Small intestine (tissue), 7 donors: Measurements from ENCODE around the gene CEP78. TPM values are rescaled to one million over a fixed set of nuclear protein-coding genes. Genes with fewer than 3 reads are reported as not detected.

ENCODE experiments used
- DNase-seq, 2 donors: peaks; one replicate each; pipeline versions ENCODE4 v3.0.0 to v3.0.0-alpha.2; 2013
- FAIRE-seq: peaks from 2 replicates; lab custom pipeline; 2012; peaks lifted over from hg19 to GRCh38; lab: Jason Lieb, UNC
- H3K27ac ChIP-seq, 3 donors: one replicate each; pipeline ENCODE4 v1.5.1; 2013; ENCODE audit warnings: low read length in 2 of 3, mild to moderate bottlenecking in 2 of 3, control low read depth in 1 of 3, inconsistent platforms in 1 of 3, low read depth in 1 of 3, moderate library complexity in 1 of 3
- H3K27me3 ChIP-seq, 3 donors: one replicate each; pipeline ENCODE4 v1.6.1; 2013; ENCODE audit warnings: low read length in 3 of 3, inconsistent platforms in 1 of 3; ENCODE audit not compliant: control insufficient read depth in 3 of 3, insufficient read depth in 3 of 3
- H3K36me3 ChIP-seq, 3 donors: one replicate each; pipeline ENCODE4 v1.6.1; 2013; ENCODE audit warnings: low read length in 3 of 3, inconsistent platforms in 1 of 3, low read depth in 1 of 3, mild to moderate bottlenecking in 1 of 3, moderate library complexity in 1 of 3; ENCODE audit not compliant: control insufficient read depth in 3 of 3, insufficient read depth in 2 of 3
- H3K4me1 ChIP-seq, 3 donors: one replicate each; pipeline ENCODE4 v1.6.1; 2013; ENCODE audit warnings: low read length in 2 of 3, inconsistent platforms in 1 of 3, low read depth in 1 of 3, mild to moderate bottlenecking in 1 of 3, moderate library complexity in 1 of 3; ENCODE audit not compliant: control insufficient read depth in 3 of 3, insufficient read depth in 2 of 3
- H3K4me3 ChIP-seq, 3 donors: one replicate each; pipeline ENCODE4 v1.5.1; 2013; ENCODE audit warnings: low read length in 3 of 3, control low read depth in 1 of 3, inconsistent platforms in 1 of 3, low read depth in 1 of 3, mild to moderate bottlenecking in 1 of 3, moderate library complexity in 1 of 3
- H3K9me3 ChIP-seq, 2 donors: one replicate each; pipeline ENCODE4 v1.6.1; 2013; ENCODE audit warnings: low read depth in 1 of 2, low read length in 1 of 2; ENCODE audit not compliant: control insufficient read depth in 2 of 2, insufficient read depth in 1 of 2
- WGBS, 3 donors: extraction: QIAGEN DNeasy Blood & Tissue Kit; methylation state at CpG; one replicate each; pipeline ENCODE4 v1.1.7; 2013; 5-methylcytosine and 5-hydroxymethylcytosine counted together
- polyA plus RNA-seq, 4 donors: library from polyadenylated mRNA; stranded (reverse) in 3 of 4; unstranded in 1 of 4; fragments of 200-250 nt in 3 of 4; fragments of 120-200 nt in 1 of 4; gene quantifications; one replicate each; pipeline versions ENCODE4 v1.2.1 to v1.2.3, GENCODE V29; 2013
- donor health status: healthy with polysubstance abuse.
- donor health status: control.
- donor health status: control.
- donor health status: Bipolar disorder and iron deficiency.
- donor health status: healthy.

CEP78 gene
- polyA plus RNA-seq, 4 donors, result 0.81 to 14.9 (median 5.7) TPM

GRCh38 chr9:78262655-78263054, 26.8 kb downstream of the CEP78 start:
- Histone ChIP-seq H3K4me1 (no peaks in the 10 kb centered on the region), H3K27ac (no peak overlapping the region), H3K4me3 (no peak overlapping the region), H3K36me3 (peaks cover 0 to 4% (median 2%) of the 10 kb centered on the region in 3 donors), H3K27me3 (no peaks in the 10 kb centered on the region), H3K9me3 (no peaks in the 10 kb centered on the region)
- 55 to 71% (median 59%) methylated on average over 2 of the region's 2 CpGs for WGBS, 3 donors
- FAIRE-seq (no peak), DNase-seq (no peak)

DNA sequence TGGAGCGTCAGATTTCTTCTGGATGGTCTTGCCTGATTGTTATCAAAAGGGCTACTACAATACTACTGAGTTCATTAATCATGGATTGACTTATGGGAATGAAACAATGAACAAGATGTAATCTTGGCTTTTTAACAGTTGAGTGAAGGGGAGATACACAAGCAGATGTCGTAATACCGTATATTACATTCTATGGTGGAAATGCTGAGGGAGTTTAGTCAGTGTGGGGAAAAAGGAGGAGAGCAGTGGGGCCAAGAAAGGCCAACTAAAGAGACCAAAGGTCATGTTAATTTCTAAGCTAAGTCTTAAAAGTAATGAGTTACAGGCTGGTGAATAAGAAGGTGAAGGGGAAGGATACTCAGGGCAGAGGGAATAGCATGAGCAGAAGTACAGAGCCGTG, 32.0 kb downstream of the CEP78 start:
- WGBS, 3 donors, result 94 to 96% (median 96%) methylated on average over 4 of the region's 4 CpGs
- no peaks in the 10 kb centered on the region for H3K9me3 ChIP-seq
- H3K27ac ChIP-seq, result no peak overlapping the region
- no peak overlapping the region for H3K4me3 ChIP-seq
- DNase-seq (no peak), FAIRE-seq (no peak)
- H3K27me3 ChIP-seq, result no peaks in the 10 kb centered on the region
- H3K4me1 ChIP-seq, result no peaks in the 10 kb centered on the region
- peaks cover 1 to 4% (median 2%) of the 10 kb centered on the region in 3 donors for H3K36me3 ChIP-seq

GRCh38 chr9:78269784-78270183, 33.9 kb downstream of the CEP78 start:
- FAIRE-seq, result no peak
- no peak overlapping the region for H3K4me3 ChIP-seq
- H3K27me3 ChIP-seq, result no peaks in the 10 kb centered on the region
- no peaks in the 10 kb centered on the region for H3K9me3 ChIP-seq
- DNase-seq, result no peak
- H3K4me1 ChIP-seq, result no peaks in the 10 kb centered on the region
- H3K27ac ChIP-seq, result no peak overlapping the region
- peaks cover 1 to 4% (median 2%) of the 10 kb centered on the region in 3 donors for H3K36me3 ChIP-seq

DNA sequence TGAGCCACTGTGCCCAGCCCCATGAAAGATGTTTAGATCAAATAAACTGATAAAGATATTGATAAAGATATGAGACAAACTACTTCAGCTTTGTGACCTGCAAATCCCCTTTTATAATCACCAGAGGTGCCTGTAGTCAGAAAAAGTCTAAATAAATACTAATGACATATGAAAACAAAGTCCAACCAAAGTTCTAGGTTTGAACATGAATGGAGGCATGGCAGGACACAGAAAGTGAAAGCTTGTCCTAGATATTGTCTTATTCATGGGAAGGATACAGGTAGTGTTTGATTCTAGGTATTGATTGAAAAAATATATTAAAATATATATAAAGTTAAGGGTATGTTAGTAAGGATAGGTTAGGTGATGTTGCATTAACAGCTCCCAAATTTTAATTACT, 36.4 kb downstream of the CEP78 start:
- FAIRE-seq (no peak), DNase-seq (no peak)
- H3K9me3 ChIP-seq, result no peaks in the 10 kb centered on the region
- no peak overlapping the region for H3K27ac ChIP-seq
- H3K27me3 ChIP-seq, result no peaks in the 10 kb centered on the region
- H3K4me1 ChIP-seq, result no peaks in the 10 kb centered on the region
- peaks cover 0 to 1% (median 0%) of the 10 kb centered on the region in 3 donors for H3K36me3 ChIP-seq
- H3K4me3 ChIP-seq, result no peak overlapping the region

- DNase-seq, result no peak
- Histone ChIP-seq H3K4me3 (no peak overlapping the region), H3K9me3 (no peaks in the 10 kb centered on the region), H3K4me1 (no peaks in the 10 kb centered on the region), H3K36me3 (peaks cover 0 to 1% (median 0%) of the 10 kb centered on the region in 3 donors), H3K27me3 (no peaks in the 10 kb centered on the region), H3K27ac (no peak overlapping the region)
- FAIRE-seq, result no peak
- 94 to 95% (median 94%) methylated on average over 3 of the region's 3 CpGs for WGBS, 3 donors
These were observed 37.9 kb downstream of the CEP78 start for GRCh38 chr9:78273761-78274160.

DNA sequence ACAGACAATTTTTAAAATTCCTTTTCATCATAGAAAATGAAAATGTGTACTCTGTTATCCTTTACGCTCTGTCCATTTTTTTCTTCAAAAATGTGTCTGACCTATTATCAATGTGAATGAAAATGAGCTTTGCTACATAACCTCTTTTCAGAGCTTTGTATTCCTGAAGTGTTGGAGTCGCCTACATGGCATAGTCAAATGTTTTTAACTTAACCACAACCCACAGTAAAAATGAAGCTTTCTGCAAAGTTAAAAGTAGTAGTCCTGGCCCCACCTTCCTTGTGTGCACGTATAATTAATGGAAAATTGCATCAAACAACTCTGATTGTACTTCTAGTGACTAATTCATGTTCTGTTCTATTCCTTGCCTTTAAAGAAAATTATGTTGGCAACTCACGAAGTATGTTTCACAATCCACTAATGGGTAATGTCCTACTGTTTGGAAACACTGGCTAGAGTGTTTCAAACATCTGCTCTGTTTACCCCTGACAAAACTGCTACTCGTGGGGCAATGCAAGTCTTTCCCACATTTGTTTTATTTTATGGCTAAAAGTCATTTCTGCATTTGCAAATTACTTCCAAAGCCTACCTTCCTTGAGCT, 42.4 kb downstream of the CEP78 start:
- WGBS, 3 donors, result 64 to 66% (median 65%) methylated on average over 5 of the region's 5 CpGs
- Histone ChIP-seq H3K4me3 (no peak overlapping the region), H3K4me1 (peaks cover 0 to 3% (median 0%) of the 10 kb centered on the region in 3 donors), H3K27ac (no peak overlapping the region), H3K27me3 (no peaks in the 10 kb centered on the region), H3K9me3 (no peaks in the 10 kb centered on the region), H3K36me3 (no peaks in the 10 kb centered on the region)
- DNase-seq (no peak), FAIRE-seq (no peak)

- FAIRE-seq, result no peak
- no peaks in the 10 kb centered on the region for H3K27me3 ChIP-seq
- no peaks in the 10 kb centered on the region for H3K9me3 ChIP-seq
- H3K27ac ChIP-seq, result no peak overlapping the region
- WGBS, 3 donors, result 50 to 80% (median 74%) methylated on average over 1 of the region's 1 CpG
- H3K4me1 ChIP-seq, result peaks cover 0 to 3% (median 0%) of the 10 kb centered on the region in 3 donors
- no peaks in the 10 kb centered on the region for H3K36me3 ChIP-seq
- H3K4me3 ChIP-seq, result no peak overlapping the region
- no peak for DNase-seq
These were observed 42.9 kb downstream of the CEP78 start for GRCh38 chr9:78278801-78279200.

GRCh38 chr9:78280982-78281668, 45.2 kb downstream of the CEP78 start:
- Histone ChIP-seq H3K4me1 (peaks cover 0 to 3% (median 0%) of the 10 kb centered on the region in 3 donors), H3K9me3 (peaks cover 0 to 2% of the 10 kb centered on the region in 2 donors), H3K27ac (no peak overlapping the region), H3K4me3 (no peak overlapping the region), H3K27me3 (no peaks in the 10 kb centered on the region), H3K36me3 (no peaks in the 10 kb centered on the region)
- FAIRE-seq (no peak), DNase-seq (peak in 1 of 2 donors; percentile 58)
- WGBS, 3 donors, result 56 to 76% (median 62%) methylated on average over 3 of the region's 3 CpGs
